Mesothelial cell of epicardium (in vitro differentiated cells): ENCODE results near the gene CCL7. TPM values are rescaled to one million over a fixed set of nuclear protein-coding genes. Genes with fewer than 3 reads are reported as not detected.

Source experiments
- DNase-seq, 2 experiments: peaks; one replicate each; pipeline ENCODE4 v3.0.0; 2021; ENCODE audit warnings: low spot score in 2 of 2; ENCODE audit not compliant: unreplicated experiment in 2 of 2
- H3K27ac Mint-ChIP-seq: 2 replicates; pipeline ENCODE4 v1.8.0; 2021; ENCODE audit warnings: mixed read lengths
- H3K27me3 Mint-ChIP-seq: 2 replicates; pipeline ENCODE4 v1.8.0; 2021; ENCODE audit warnings: low read depth, mixed read lengths
- H3K36me3 Mint-ChIP-seq: 2 replicates; pipeline ENCODE4 v1.8.0; 2021; ENCODE audit warnings: mixed read lengths
- H3K4me1 Mint-ChIP-seq: 2 replicates; pipeline ENCODE4 v1.8.0; 2021; ENCODE audit warnings: mixed read lengths
- H3K4me3 Mint-ChIP-seq: 2 replicates; pipeline ENCODE4 v1.8.0; 2021; ENCODE audit warnings: mild to moderate bottlenecking, moderate library complexity, mixed read lengths
- H3K9me3 Mint-ChIP-seq: 2 replicates; pipeline ENCODE4 v1.8.0; 2021; ENCODE audit warnings: mixed read lengths
- CTCF ChIP-seq: fragments of 200-600 bp; sonication (generic); IDR thresholded peaks from one replicate; pipeline ENCODE4 v1.5.0; 2021; ENCODE audit warnings: antibody characterized with exemption; ENCODE audit not compliant: unreplicated experiment
- total RNA-seq: library from RNA; stranded (reverse); gene quantifications from 3 replicates; pipeline ENCODE4 v1.2.1, GENCODE V29; 2021

Gene CCL7
- total RNA-seq, 1 donor from 2014 or later: not detected

- peaks cover 55% of the 10 kb centered on the region for H3K27me3 Mint-ChIP-seq
- no peak for TF ChIP-seq CTCF
- DNase-seq: no peak
Observed at GRCh38 chr17:34312080-34312479, 42.1 kb downstream of the CCL7 start.

GRCh38 chr17:34313164-34313563, 43.1 kb downstream of the CCL7 start:
- Mint-ChIP-seq H3K27me3 (peaks cover 47% of the 10 kb centered on the region), H3K36me3 (no peaks in the 10 kb centered on the region), H3K4me3 (no peak overlapping the region), H3K27ac (no peak overlapping the region), H3K4me1 (peaks cover 7% of the 10 kb centered on the region), H3K9me3 (no peaks in the 10 kb centered on the region)
- no peak for TF ChIP-seq CTCF
- no peak for DNase-seq

More at GRCh38 chr17:34312080-34312479, 42.1 kb downstream of the CCL7 start:
- Mint-ChIP-seq H3K27ac (no peak overlapping the region), H3K9me3 (no peaks in the 10 kb centered on the region), H3K4me3 (no peak overlapping the region), H3K4me1 (peaks cover 7% of the 10 kb centered on the region), H3K36me3 (no peaks in the 10 kb centered on the region)

GRCh38 chr17:34314279-34314678, 44.3 kb downstream of the CCL7 start:
- no peak overlapping the region for H3K4me3 Mint-ChIP-seq
- peaks cover 7% of the 10 kb centered on the region for H3K4me1 Mint-ChIP-seq
- H3K27ac Mint-ChIP-seq: no peak overlapping the region
- TF ChIP-seq CTCF: no peak
- no peak for DNase-seq
- peaks cover 44% of the 10 kb centered on the region for H3K27me3 Mint-ChIP-seq
- H3K36me3 Mint-ChIP-seq: no peaks in the 10 kb centered on the region
- H3K9me3 Mint-ChIP-seq: no peaks in the 10 kb centered on the region

- DNase-seq: no peak
- Mint-ChIP-seq H3K4me1 (no peaks in the 10 kb centered on the region), H3K27me3 (peaks cover 37% of the 10 kb centered on the region), H3K36me3 (no peaks in the 10 kb centered on the region), H3K9me3 (no peaks in the 10 kb centered on the region), H3K4me3 (no peak overlapping the region), H3K27ac (no peak overlapping the region)
- no peak for TF ChIP-seq CTCF
Observed at GRCh38 chr17:34318474-34318873, 48.5 kb downstream of the CCL7 start.

GRCh38 chr17:34319039-34319483, 49.0 kb downstream of the CCL7 start, which contains the start of gene CCL8:
Gene CCL8 (plus strand): TSS chr17:34319435. CDS start chr17:34319502, 67 bp downstream.
- peaks cover 4% of the 10 kb centered on the region for H3K9me3 Mint-ChIP-seq
- DNase-seq: no peak
- H3K4me3 Mint-ChIP-seq: no peak within 1 kb of the TSS
- H3K27ac Mint-ChIP-seq: no peak within 1 kb of the TSS
- no peaks in the 10 kb centered on the region for H3K36me3 Mint-ChIP-seq
- H3K27me3 Mint-ChIP-seq: peaks cover 36% of the 10 kb centered on the region
- no peak for TF ChIP-seq CTCF
- H3K4me1 Mint-ChIP-seq: no peaks in the 10 kb centered on the region

Other genes starting within 250 kb of the CCL7 start
- 53.5 to 62.4 TPM (median 57.1 TPM) in 3 replicates for gene CCL2, start 14.9 kb upstream of the CCL7 start, total RNA-seq
- not detected in 3 replicates for gene CCL11, start 15.5 kb downstream of the CCL7 start, total RNA-seq
- not detected in 3 replicates for gene CCL8, start 49.2 kb downstream of the CCL7 start, total RNA-seq
- not detected in 3 replicates for gene CCL13, start 86.3 kb downstream of the CCL7 start, total RNA-seq
- not detected in 3 replicates for gene CCL1, start 93.0 kb downstream of the CCL7 start, total RNA-seq